IPS-NIHi7 (cell line): Measurements from ENCODE around the gene ZFAND2A.

Experiments
- DNase-seq: peaks from one replicate; pipeline ENCODE4 v3.0.0; 2012; ENCODE audit warnings: mixed read lengths; ENCODE audit errors: extremely low spot score

The ZFAND2A gene

DNA sequence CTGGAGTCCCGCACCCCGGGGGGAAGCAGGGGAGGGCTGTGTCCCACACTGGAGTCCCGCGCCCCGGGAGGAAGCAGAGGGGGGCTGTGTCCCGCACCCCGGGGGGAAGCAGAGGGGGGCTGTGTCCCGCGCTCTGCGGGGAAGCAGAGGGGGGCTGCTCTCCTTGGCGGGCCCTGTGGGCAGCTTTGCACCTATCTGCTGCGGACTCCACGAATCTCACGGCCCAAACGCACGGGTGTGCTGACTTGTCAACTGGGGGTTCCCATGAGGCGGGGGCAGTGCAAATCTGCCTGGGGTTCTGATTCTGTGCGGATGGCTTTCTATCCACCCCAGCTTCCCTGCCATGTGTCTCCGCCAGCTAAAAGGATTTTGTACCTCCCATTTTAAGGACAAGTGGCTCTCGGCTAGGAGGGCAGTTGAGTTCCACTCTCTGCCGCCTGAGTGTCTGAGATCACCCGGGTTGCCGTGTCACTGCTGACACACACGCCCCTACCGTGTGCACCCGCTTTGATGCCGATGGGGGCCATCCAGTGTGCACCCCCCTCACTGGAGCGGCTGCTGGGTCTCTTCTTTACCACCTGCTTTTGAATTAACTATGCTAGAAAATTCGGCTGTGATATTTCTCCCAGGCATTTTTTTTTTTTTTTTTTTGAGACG lies 51.6 kb downstream of the ZFAND2A start:
- no peak for DNase-seq

DNA sequence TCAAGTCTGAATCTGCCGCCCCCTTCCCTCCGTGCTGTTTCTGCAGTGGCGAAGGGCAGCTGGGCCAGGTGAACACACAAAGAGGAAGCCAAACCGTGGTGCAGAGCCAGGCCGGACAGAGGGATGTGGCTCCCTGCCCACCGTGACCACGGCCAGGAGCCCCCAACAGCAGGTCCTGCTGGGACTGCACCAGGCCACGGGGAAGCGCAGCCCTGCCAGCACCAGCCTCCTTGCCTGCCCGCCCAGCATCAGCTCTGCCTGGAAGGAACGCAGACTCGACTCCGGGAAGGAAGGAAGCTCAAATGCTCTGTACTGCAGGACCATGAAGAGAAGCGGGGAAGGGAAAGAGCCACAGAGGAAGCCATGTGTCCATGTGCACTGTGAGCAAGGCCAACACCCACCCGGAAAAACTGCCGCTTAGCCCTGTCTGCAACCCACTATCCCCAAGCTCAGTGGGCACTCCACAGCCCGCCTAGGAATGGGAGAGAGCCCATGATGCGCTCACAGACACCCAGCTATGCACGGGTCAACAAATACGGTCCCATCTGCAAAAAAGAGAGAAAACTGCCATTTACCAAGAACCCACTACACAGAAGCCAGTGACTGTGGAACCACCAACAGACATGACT lies 53.1 kb downstream of the ZFAND2A start:
- DNase-seq: no peak

DNA sequence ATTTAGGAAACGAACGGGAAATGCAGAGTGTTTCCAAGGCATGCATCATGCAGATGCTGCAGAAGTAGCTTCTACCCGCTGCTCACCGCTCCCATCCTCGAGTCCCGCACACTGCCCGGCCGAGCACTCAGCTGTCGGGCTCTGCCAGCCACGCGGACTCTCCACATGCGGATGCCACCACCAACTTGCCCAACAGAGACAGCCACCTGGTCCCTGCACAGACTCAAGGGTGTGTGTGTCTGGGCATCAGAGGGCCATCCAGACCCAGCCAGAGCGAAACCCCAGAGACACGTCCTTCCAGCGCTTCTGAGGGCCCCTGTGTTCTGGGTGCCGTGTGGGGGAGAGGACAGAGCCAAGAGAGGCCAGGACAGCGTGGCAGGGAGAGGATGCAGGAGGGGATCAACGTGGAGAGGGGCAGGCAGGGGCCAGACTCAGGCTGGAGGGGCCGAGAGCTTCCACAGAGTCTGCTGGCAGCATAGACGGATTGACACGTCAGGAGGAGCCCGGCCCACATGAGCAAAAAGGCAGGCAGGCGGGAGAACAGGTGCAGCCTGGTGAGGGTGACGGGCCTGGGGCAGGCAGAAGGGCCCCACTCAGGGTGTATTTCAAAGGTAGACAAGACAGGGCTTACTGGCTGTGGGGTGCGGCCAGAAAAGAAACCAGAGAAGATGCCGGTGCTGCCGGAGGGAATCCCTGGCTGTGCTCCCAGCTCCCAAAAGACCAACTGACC lies 53.8 kb downstream of the ZFAND2A start:
- DNase-seq: no peak

DNA sequence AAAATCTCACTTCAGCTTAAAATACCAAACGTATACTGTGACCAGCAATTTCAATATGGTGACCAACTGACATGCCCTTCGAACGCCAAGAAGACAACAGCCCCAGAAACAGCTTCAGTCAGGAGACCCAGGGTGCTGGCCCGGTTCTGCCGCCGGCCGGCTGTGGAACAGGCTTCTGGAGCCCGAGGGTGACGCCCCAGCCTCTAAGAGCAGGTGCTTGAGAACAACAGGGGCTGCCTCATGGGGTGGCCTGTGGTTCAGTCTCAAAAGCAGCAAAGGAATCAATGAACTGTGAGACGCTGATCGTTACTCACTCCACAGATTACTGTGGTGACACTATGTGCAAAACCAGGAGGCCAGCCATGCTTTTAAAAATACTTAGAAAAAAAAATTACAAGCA lies 54.8 kb downstream of the ZFAND2A start:
- DNase-seq: no peak

DNA sequence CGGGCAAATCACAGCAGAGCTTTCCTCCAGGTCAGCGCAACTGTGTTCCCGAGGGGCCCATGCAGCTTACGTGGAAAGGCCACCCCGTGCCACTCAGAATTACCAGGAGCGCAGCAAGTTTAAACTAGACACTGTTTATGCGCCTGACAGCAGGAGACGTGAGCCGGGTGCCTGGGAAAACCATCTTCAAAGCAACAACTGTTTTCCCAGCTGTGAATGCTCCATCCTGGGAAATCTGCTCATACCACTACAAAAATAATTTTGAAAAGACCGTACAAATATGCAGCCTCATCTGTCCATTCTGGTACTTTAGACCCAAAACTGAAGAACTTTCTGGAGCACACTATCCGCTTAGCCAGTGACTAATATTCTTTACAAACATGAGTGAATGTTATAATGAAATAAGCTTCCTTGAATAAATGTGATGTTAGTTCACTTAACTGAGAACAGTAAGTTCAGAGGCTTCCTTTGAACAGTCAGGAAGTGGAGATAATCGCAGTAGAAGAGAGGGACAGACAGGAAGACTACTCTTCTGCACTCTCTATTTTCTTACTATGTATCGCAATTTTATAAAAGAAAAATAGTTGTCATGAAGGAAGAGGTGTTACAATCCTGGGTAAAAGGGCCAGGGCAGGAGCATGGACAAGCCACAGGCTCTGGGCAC lies 55.3 kb downstream of the ZFAND2A start:
- DNase-seq: no peak

DNA sequence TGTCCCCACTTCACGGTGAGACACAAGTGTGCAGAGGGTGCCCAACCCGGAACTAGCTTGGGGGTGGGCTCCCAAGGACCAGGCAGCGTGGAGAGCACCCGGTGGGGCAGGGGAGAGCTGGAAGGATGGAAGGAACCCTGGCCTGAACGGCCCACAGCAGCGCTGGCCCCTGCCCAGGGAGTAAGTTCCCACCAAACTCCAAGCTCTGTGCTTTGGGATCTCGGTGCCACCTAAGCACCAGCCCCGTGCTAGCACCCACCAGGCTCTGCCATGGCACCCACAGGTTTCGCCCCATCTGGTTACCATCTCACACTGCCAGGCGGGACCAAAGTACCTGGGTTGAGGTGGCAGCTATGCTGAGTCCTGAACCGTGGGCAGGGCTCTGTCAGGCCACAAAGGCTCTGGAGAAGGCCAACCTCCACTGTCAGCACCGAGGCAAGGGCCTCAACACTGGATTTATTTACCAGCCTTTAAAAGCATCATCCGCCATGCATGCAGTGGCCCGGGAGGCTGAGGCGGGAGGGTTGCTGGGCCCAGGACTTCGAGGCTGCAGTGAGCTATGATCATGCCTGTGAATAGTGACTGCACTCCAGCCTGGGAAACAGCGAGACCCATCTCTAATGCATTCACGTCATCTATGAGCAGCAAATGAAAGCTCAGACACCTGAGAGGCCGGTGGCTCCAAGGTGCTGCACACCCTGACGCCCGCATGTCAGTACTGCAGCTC lies 56.0 kb downstream of the ZFAND2A start:
- no peak for DNase-seq

DNA sequence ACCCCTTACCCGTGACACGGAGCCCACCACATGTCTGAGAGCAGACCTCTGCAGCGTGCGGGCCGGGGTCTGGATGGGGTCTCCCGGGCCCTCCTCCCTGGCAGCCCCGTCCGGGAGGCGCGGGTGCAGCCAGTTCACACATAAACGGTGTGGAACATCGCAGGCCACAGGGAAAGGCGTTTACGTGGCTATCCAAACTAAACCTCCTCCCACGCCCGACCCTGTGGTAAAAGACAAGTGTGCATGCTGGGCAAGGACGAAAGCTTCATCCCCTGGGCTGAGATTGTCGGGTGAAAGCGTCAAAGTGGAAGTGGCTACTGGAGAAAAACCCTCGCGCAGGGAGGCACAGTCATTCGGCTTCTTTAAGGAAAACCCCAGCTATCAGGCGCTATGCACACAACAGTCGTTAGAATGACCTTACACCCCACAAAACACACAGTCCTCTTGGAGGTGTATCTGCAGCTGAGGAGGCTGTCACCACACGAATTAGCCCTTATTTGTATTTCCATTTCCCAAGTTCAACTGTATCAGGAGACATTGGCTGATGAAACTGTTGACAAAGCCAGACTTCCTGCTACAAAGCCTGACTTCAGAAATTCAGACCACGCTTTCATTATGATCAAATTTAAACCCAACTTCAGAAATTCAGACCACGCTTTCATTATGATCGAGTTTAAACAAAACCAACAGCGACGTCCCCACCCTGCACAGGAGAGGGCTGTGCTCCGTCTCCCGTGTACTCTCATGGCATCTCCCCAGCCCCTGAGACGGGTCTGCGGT lies 56.8 kb downstream of the ZFAND2A start:
- DNase-seq: no peak
